GM21526 (cell line): ENCODE data around the gene ATP11A.
A peak's percentile ranks its signal among the peaks of the same experiment; 100 is the strongest.

Experiments used
- ATAC-seq: cut with Tn5 transposase; IDR thresholded peaks from one replicate; pipeline ENCODE4 v1.9.1; 2021; ENCODE audit warnings: moderate library complexity; ENCODE audit not compliant: unreplicated experiment, low FRiP score

The ATP11A gene

GRCh38 chr13:112688560-112689302, 1.1 kb upstream of the ATP11A start:
- no peak for ATAC-seq

- peak; percentile 16 for ATAC-seq
Measured at GRCh38 chr13:112690283-112690929, 568 bp downstream of the ATP11A start.

- ATAC-seq: no peak
Measured at GRCh38 chr13:112692104-112692503, 2.3 kb downstream of the ATP11A start.

GRCh38 chr13:112692586-112692985, 2.7 kb downstream of the ATP11A start:
- no peak for ATAC-seq

GRCh38 chr13:112693831-112694497, 4.1 kb downstream of the ATP11A start:
- no peak for ATAC-seq

- ATAC-seq: no peak
Measured at GRCh38 chr13:112695121-112695520, 5.3 kb downstream of the ATP11A start.

- no peak for ATAC-seq
Measured at GRCh38 chr13:112696001-112696868, 6.4 kb downstream of the ATP11A start.

- ATAC-seq: no peak
Measured at GRCh38 chr13:112696869-112697465, 7.1 kb downstream of the ATP11A start.

- ATAC-seq: no peak
Measured at GRCh38 chr13:112697756-112698655, 8.2 kb downstream of the ATP11A start.

- ATAC-seq: no peak
Measured at GRCh38 chr13:112699322-112699918, 9.6 kb downstream of the ATP11A start.

GRCh38 chr13:112700291-112701060, 10.6 kb downstream of the ATP11A start:
- ATAC-seq: no peak

GRCh38 chr13:112702341-112702985, 12.6 kb downstream of the ATP11A start:
- ATAC-seq: no peak

- ATAC-seq: no peak
Measured at GRCh38 chr13:112702986-112703379, 13.1 kb downstream of the ATP11A start.

GRCh38 chr13:112703449-112704284, 13.8 kb downstream of the ATP11A start:
- no peak for ATAC-seq

- ATAC-seq: no peak
Measured at GRCh38 chr13:112704308-112705145, 14.7 kb downstream of the ATP11A start.

- ATAC-seq: no peak
Measured at GRCh38 chr13:112705286-112705685, 15.4 kb downstream of the ATP11A start.
